IPS DF 19.7 (cell line): ENCODE measurements around the gene ITGB1.
"Not testable (repeated sequence)": the region's sequence is repeated elsewhere in the genome, so short reads cannot be mapped to it uniquely, and the experiment has no call there.

Source experiments
- DNase-seq: peaks from one replicate; pipeline ENCODE4 v3.0.0-alpha.2; 2013; ENCODE audit warnings: low read depth, low spot score

The ITGB1 gene

DNA sequence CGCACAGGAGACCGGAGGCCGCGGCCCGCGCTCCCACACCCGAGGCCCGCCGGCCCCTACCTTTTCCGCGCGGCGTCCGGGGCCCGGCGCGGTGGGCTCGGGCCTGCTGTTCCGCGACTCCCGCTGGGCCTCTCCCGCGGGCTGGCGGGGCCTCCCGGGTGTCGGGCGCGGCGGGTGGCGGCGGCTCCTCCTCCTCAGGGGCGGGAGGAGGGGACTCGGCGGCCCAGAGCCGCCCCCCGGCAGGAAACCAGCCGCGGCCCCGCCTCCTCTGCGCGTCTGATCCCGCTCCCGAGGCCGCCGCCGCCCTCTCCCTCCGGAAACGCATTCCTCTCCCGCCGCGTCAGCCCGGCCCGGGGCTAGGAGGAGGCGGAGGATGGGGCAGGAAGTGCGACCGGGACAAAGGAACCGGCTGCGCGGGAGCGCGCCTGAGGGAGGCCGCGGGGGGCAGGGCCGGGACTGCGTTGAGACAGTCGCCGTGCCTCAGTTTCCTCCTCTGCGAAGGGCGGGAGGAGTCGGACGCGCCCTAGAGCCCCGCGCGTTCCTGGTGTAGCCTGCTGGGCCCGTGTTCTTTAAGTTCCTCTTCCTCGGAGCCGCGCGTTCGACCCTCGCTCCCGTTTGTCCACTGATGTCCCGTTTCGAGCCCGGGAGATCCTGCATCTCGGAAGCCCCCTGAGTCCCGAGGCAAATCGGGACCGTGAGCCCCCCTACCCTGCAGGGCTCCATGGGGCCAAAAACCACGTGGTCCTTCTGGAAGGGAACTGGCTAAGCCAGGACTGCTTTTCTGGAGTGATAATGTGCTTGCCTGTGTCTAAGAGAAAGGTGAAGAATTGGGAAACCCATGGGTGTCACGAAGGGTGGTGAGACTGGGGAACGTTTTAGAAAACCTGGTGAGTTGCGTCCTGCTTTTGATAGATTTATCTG lies at the start of gene ITGB1:
Gene ITGB1 (minus strand): TSS at position 146 of the 921 bp plus-strand sequence. CDS start 22,672 bp downstream, outside the sequence.
- DNase-seq: peak; percentile 73

DNA sequence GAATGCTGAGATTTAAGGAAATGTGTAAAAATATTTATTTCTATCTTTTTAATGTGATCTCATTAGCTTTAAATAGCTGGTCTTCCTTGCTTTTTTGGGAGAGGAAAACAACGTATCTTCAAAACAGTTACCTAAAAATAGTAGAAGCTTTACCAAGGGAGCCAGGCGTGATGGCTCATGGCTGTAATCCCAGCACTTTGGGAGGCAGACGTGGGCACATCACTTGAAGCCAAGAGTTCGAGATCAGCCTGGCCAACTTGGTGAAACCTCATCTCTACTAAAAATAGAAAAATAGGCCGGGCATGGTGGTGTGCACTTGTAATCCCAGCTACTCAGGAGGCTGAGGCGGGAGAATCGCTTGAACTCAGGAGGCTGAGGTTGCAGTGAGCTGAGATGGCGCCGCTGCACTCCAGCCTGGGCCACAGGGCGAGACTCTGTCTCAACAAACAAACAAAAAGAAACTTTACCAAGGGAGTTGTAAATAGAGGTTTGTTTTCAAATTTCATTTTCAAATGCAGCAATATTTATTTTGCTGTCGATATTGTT lies 48.4 kb upstream of the ITGB1 start:
- DNase-seq: no peak

DNA sequence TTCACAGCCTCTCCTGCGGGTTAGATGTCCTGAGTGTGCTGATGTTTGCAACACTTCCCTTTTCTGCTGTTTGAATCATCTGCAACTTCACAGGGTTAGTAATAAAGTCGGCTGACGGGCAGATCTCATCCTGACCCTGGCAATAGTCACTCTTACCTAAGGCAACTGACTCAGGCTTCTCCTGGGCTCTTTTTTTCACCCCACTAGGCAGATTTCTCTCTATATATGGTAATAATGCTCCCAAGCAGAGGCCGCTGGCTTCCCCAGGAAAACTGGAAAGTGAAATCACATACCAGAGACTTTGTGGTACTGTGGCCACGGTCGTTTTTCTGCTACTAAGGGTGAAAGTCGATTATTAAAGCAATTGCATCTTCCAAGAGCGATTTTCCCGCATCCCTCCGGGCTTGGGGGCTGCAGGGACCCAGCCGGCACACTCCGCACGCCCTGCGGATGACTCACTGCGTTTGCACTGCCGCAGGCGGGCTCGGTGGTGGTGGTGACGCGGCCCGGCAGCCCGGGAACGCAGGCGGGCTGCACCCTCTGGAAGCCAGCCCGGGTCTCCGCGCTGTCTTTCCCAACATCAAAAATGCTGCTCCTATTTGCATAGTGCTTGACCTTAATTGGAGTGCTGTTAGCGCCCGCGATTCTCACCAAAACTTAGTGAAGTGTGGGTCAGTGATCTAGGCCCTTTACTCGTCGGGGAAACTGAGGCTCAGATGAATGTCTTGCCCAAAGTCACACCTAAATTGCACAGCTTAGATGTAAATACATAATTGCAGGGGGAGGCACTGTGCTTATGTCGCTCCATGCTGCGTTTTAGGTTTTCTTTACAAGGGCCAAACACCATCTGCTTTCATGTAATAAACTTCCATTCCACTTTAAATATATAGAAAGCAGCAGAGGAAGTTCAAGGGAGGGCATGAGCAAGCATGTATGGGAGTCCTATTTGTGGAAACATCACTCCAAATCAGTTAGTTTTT lies 47.6 kb upstream of the ITGB1 start:
- peak; percentile 45 for DNase-seq

DNA sequence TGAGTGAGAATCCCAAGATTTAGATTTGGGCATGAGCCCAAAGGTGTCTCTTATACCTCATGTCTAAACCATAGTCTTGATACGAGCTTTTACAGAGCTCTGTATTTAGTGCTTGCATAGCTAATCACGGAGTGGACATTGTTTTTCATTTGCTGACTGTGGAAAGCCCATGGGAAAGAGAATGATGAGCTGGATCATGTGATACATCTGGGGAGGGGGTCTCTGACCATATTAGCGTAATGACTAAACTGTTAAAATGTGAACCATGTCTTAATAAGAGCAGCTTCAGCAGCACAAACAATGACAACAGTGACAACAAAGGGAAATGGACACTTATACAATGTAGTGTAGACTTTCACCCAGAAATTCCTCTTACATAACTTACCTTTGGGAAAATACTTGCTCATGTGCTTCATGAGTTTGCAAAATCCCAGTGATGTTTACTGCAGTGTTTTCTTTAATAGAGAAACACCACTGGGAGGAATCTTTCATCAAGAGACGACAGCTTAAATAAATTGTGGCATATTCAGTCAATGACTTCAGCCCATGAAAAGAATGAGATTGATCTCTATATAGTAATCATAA lies 44.0 kb upstream of the ITGB1 start:
- DNase-seq: no peak

DNA sequence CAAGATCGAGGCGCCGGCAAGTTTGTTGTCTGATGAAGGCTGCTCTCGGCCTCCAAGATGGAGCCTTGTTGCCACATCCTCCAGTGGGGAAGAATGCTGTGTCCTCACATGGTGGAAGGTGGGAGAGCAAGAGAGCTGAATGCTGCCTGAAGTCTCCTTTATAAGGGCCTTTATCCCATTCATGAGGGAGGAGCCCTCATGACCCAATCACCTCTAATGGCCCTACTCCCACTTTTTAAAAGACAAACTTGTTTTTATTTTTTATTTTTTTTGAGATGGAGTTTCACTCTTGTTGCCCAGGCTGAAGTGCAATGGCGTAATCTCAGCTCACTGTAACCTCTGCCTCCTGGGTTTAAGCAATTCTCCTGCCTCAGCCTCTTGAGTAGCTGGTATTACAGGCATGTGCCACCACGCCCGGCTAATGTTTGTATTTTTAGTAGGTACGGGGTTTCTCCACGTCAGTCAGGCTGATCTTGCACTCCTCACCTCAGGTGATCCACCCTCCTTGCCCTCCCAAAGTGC lies 40.1 kb upstream of the ITGB1 start:
- not testable (repeated sequence) for DNase-seq

DNA sequence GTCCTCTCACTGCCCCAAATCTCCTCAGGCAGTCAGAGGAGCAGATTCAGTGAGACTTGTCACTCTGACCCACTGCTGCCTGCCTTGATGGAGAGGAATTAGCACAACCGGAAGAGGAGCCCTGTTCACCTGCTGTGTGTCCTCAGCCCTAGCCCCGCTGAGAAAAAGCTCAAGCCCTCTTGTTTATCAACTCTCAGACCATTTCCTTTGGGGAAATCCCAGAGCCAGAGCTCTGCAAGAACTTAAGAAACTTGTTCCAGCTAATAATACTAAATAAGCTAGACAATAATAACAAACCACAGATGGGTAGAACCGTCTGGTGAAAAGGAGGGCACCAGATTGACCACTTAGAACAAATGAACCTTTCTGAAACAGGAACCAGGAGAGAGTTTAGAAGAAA lies 37.7 kb upstream of the ITGB1 start:
- DNase-seq: no peak

DNA sequence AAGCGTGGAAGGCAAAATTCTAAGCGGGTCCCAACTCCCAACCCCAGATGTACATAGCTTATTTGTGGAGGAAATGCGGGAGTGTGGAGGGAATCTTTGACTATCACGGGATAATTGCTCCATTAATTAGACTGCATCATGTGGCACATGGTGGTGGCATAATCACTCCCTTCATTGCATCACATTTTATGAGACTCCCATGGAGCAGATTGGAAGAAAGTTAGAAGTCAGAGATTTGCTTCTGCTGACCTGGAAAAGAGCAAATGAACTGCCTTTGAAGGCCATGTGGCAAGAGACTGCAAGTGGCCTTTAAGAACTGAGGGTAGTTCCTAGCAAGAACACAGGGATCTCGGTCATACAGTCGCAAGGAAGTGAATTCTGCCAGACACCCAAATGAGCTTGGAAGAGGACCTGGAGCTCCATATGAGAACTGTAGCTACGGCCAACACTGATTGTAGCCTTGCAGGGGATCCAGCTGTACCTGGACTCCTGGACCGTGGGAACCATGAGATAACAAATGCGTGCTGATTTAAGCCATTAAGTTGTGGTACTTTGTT lies 37.1 kb upstream of the ITGB1 start:
- DNase-seq: no peak

DNA sequence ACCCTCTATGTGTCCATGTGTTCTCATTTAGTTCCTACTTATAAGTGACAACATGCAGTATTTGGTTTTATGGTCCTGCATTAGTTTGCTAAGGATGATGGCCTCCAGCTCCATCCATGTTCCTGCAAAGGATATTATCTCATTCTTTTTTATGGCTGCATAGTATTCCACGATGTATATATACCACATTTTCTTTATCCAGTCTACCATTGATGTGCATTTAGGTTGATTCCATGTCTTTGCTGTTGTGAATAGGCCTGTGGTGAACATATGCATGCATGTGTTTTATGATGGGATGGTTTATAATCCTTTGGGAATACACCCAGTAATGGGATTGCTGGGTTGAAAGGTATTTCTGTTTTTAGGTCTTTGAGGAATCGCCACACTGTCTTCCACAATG lies 36.6 kb upstream of the ITGB1 start:
- not testable (repeated sequence) for DNase-seq

DNA sequence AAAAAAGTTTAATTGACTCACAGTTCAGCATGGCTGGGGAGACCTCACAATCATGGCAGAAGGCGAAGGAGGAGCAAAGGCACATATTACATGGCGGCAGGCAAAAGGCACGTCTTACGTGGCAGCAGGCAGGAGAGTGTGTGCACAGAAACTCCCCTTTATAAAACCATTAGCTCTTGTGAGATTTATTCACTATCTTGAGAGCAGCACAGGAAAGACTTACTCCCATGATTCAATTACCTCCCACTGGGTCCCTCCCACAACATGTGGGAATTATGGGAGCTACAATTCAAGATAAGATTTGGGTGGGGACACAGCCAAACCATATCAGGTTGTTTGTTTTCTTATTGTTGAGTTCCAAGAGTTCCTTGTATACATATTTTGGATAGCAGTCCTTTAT lies 34.3 kb upstream of the ITGB1 start:
- DNase-seq: not testable (repeated sequence)

DNA sequence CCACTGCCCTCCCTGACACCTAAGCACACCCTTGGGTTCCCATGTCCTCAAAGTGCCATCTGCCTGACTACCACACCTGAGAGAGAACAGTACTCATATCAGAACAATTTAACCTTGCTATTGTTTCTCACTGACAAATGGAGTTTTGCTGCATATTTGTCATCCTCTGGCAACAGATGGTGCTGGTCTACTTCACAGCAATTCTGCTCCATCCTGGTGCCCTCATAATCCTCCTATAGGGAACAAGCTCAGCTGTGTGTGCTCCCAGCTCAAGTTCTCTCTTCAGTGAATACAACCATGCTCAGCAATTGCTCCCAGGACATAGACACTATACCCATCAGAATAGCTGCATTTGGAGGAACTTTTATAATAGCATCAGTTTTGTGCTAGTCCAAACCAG lies 32.8 kb upstream of the ITGB1 start:
- DNase-seq: no peak

DNA sequence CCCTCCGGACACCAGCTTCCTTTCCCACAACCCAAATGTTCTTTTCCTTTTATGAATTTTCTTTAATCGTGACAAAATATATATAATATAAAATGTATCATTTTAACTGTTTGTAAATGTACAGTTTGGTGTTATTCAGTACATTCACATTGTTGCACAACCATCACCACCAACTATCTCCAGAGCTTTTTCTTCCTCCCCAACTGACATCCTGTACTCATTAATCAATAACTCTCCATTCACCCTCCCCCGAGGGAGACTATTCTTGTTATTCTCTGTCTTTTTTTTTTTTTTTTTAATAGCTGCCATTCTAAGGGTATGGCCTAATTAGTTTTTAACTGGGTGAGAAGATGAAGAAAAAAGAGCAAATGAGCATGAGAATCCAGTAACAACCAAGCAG lies 30.6 kb upstream of the ITGB1 start:
- no peak for DNase-seq

DNA sequence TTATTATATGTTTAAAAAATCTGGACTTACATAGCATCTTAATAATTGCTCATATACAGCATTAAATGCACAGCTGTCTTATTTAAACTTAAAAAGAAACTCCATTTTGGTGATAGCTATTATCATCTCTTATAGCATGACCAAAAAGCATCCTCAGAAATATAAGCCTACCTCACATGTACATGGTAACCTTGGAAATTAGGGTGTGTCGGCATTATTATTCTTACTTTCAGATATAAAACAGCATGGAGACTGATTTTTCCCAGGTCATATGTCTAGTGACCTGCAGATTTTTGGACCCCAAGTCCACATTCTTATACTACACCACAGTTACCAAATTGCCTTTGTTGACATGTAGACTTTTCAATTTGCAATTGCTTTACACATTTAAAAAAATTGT lies 29.1 kb upstream of the ITGB1 start:
- no peak for DNase-seq

DNA sequence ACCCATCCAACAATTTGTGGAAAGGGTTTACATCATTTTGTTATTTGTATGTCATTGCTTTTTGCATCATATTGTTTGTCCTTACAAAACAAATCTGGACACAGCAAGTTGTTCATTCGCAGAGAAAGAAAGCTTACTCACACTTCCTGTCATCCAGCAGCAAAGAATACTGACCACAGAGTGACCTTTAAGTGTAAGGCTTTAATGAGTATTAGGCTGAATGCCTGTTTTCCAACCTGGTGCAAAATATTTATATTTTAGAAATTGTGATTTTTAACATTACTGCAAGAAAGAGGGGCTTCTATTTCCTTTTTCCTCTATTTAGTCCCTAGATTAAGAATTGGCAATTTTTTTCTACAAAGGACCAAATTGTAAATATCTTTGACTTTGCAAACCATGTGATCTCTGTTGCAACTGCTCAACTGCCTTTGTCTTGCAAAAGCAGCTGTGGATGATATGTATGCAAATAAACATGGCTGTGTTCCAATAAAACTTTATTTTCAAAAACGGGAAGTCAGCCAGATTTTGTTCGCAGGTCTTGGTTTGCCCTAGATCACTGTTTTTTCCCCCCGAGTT lies 27.8 kb upstream of the ITGB1 start:
- no peak for DNase-seq

DNA sequence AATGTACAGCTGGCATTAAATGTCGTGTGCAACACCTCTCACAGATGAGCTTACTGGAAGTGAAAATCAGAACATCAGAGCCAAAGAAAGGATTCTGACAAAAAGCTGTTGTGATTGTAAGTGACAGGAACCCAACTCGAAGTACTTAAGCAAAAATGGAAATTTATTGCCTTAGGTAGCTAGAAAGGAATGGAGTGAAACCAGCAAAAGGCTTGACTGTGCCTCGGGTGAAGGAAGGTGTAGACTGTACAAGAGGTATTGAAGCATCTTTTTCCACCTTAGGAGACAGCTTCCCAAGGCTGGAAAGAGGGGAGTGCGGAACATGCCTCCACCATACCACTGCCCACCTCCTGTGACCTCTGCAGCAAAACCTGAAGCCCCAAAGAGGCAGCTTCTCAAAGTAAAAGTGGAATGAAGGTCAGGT lies 27.3 kb upstream of the ITGB1 start:
- no peak for DNase-seq

DNA sequence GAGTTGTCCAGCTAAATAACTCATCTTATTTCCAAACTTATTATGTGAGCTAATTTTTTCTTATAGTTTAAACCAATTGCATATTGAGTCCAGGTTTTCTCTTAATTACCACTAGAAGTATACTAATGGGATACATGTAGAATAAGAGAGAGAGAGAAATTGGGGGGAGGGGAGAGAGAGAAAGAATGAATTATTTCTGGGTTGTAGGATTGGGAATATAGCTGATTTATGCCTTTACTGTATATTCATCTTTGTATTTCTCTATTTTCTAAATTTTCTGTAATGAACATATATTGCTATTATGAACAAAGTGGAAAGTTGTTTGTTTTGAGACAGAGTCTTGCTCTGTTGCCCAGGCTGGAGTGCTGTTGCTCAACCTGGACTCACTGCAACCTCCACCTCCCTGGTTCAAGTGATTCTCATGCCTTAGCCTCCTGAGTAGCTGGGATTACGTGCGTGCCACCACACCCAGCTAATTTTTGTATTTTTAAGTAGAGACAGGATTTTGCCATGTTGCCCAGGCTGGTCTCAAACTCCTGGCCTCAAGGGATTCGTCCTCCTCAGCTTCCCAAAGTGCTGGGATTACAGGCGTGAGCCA lies 26.1 kb upstream of the ITGB1 start:
- no peak for DNase-seq

DNA sequence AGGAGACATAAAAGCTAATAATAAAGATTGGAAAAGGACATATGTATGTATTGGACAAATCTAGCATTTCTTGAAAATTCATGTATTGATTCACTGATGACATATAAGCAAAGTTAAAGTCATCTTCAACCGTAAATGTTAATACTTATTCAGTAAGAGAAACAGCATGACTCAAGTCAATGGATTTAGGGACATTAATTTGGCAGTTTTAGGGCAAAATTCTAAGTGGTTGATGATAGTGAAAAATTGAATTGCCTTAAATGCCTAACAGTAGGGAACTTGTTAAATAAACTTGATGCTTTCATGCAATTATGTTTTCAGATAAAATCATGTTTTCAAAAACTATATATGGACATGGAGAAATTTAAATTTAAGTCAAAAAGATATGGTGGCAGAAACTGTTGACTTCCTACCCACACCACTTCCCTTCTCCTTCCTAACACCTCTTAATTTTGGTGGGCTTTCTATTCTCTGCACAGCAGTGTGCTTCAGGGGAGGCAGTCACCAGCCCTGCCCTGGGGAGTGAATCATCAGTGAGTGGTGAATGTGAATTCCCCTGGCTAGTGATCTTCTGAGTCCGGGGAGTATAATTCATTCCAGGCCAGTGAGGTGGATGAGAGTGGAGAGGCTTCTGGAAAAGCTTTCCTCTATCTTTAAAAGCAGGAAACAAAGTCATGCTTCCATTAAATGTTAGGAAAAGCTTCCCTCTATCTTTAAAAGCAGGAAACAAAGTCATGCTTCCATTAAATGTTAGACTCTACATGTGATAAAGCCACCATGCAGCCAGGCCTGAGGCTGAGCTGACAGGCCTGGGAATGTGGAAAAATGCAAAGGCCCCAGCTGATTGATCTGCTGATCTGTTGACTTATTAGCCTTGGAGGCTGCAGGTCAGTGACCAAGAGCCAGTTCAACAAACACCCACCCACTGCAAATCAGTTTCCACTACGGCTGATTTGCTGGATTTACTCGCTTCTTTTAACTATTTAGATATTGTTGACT lies 25.2 kb upstream of the ITGB1 start:
- no peak for DNase-seq

DNA sequence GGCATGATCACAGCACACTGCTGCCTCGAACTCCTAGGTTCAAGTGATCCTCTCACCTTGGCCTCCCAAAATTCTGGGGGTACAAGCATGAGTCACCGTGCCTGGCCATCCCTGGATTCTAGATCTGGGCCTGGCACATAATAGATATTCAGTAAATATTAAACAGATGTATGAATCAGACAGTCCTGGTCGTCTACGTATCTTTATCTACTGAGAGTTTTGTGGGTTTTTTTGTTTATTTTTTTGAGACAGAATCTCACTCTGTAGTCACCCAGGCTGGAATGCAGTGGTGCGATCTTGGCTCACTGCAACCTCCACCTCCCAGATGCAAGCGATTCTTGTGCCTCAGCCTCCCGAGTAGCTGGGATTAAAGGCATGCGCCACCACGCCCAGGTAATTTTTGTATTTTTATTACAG lies 24.3 kb upstream of the ITGB1 start:
- DNase-seq: no peak

DNA sequence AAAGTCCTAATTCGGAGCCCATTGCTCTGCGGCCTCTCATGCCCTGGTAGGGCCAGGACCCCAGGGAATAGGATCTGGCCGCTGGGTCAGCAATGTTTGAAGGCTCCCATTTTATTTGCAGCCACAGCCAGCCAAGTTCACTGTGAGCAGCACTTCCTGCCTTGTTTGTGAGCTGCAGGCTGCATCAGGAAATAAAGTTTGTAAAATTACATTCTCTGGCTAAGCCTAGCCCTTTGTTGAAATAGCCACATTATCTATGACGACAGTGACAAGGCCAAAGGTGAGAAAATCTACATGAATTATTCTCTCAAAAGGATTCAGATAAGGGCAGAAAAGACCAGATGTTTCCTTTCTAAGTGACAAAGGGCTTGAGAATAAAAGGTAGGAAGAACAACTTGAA lies 23.7 kb upstream of the ITGB1 start:
- DNase-seq: no peak
